Activated CD4-positive, alpha-beta T cell treated with anti-CD3 and anti-CD28 coated beads, Interleukin-2, amount 50 U/mL, for 48 hours (primary cell): ENCODE data around the gene PPM1K.

Source experiments
- DNase-seq, 2 experiments: peaks; one replicate each; pipeline ENCODE4 v3.0.0-alpha.2; 2020

PPM1K gene

GRCh38 chr4:88216395-88216794 is 68.0 kb downstream of the PPM1K start:
- DNase-seq = no peak

- DNase-seq = no peak
Measured at GRCh38 chr4:88215351-88215750, 69.0 kb downstream of the PPM1K start.

- DNase-seq = no peak
Measured at GRCh38 chr4:88212253-88212561, 72.2 kb downstream of the PPM1K start.

- peak; percentile 18 to 41 for DNase-seq
Measured at GRCh38 chr4:88211473-88212252, 72.7 kb downstream of the PPM1K start.

- no peak for DNase-seq
Measured at GRCh38 chr4:88208156-88208555, 76.2 kb downstream of the PPM1K start.
